AG09319 (cell line): ENCODE results near the gene CCDC12.

Experiments used
- DNase-seq: peaks from one replicate; pipeline ENCODE4 v3.0.0-alpha.2; 2010; ENCODE audit warnings: low read depth; ENCODE audit errors: extremely low read depth
- CTCF ChIP-seq: IDR thresholded peaks from 2 replicates; pipeline ENCODE4 v1.5.1; 2011; ENCODE audit warnings: low read depth, mild to moderate bottlenecking, inconsistent platforms, low read length, moderate library complexity

The CCDC12 gene

DNA sequence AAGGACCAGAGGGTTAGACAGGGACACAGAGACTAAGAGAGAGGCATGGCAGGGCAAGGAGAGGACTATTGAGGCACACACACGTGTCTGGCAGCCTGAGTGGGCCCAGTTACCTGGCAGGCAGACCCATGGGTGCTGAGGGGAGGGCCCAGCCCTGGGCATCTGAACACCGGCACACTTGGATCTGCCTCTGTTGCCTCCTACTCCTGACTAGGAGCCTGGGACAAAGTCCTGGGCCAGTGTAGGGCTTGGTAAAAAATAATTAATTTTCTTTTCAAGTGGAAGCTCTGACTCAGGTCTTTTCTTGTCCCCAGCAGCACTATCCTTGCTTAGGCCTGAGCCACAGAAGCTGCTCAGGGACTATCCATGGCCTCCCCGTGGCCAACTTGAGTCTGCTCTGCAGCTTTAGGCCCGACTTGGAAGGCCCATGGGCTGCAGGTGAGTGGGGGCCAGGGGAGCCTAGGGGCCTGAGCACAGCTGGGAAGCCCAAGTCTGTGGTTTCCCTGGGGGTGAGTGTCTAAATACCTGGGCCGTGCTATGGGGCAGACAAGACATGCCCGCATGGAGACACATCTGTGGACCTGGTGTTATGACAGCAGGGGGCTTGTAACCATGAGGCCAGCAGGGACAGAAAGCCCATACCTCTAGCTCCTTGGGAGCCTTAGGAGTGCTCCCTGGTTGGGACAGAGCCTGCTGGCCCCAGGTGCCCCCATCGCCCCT lies 99.0 kb downstream of the CCDC12 start, which contains the start of gene PTH1R:
PTH1R (plus strand) TSS at position 316 of the 720 bp plus-strand sequence. CDS start 5,839 bp downstream, outside the sequence.
- no peak for TF ChIP-seq CTCF
- DNase-seq: no peak

DNA sequence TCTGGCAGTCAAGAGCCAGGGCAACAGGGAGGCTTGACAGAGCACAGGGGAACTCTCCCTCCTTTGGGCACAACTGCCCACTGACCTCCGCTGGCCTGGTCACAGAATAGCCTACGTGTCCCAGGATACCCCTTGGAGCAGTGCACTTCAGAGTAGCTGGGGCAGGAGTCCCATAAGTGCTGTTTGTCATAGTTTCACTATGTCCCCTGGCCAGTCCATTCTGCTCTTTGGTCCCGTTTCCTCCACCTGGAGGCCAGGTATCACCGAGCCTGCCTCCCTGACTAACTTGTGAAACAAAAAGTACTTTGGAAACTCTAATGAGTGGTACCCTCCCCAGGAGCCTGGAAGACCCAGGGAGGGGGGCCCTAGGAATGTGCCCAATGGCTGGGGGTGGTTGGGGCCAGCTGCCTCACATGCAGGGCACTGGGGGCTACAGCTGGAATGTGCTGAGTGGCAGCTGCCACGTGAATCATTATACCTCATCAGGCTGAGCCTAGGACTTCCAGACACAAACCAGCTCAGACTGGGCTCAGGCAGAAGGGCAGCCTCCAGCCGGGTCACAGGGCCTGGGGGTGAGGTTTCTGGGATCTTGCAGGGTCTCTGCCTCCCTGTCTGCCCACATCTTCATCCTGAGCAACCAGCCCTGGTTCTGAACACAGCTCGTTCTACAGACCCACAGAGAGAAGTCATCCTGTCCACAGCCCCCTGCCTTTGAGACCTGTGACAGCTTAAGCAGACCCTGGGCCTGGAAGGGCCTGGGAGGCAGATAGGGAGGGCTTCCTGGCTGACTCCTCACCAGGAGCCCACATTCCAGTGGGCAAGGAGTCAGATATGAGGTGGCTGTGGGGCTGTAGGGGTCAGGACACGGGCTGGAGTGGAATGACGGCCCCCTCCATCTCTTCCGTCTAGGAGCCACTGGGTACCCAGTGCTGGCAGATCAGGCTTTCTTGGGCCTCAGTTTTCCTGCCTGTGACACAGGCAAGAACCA lies 99.9 kb downstream of the CCDC12 start:
- no peak for TF ChIP-seq CTCF

GRCh38 chr3:46875560-46875959 lies 101.0 kb downstream of the CCDC12 start:
- DNase-seq: no peak
- TF ChIP-seq CTCF: no peak

More for the DNA sequence above, 99.9 kb downstream of the CCDC12 start:
- no peak for DNase-seq

DNA sequence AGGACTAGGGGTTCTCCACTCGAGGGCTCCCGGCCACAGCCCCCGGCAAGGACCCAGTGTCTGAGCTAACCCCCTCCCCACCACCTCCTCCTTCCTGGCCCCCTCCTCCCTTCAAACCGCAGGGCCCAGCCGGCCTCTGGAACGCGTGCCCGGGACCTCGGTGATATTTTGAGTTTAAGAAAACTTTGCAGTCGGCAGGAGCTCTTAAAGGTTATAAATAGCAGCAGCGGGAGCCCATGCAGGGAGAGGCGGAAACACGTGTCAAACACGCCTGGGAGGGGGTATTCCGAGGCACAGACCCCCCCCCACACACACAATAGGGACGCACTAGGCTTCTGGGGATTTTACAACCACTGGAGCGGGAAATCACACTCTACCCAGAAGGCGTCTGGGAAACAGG lies 102.1 kb downstream of the CCDC12 start:
- no peak for DNase-seq
- no peak for TF ChIP-seq CTCF

GRCh38 chr3:46873521-46873920 lies 103.0 kb downstream of the CCDC12 start:
- no peak for TF ChIP-seq CTCF
- DNase-seq: no peak
